ENCODE measurements around the gene OR5M11.
"Not testable (repeated sequence)": the region's sequence is repeated elsewhere in the genome, so short reads cannot be mapped to it uniquely, and the experiment has no call there.

OR5M11 gene

GRCh38 chr11:56543157-56543556 is at the start of gene OR5M11:
Gene OR5M11, minus strand, starts transcription at chr11:56543257. Its CDS starts 0 bp downstream, at chr11:56543257.
- no peak for DNase-seq

GRCh38 chr11:56592088-56592717 is 49.1 kb upstream of the OR5M11 start:
- not testable (repeated sequence) for DNase-seq

- no peak for DNase-seq
These were observed 34.6 kb upstream of the OR5M11 start, which contains the start of gene OR5M10 for GRCh38 chr11:56577621-56578020. Gene OR5M10, minus strand, starts transcription at chr11:56577721. Its CDS starts 0 bp downstream, at chr11:56577721.

DNA sequence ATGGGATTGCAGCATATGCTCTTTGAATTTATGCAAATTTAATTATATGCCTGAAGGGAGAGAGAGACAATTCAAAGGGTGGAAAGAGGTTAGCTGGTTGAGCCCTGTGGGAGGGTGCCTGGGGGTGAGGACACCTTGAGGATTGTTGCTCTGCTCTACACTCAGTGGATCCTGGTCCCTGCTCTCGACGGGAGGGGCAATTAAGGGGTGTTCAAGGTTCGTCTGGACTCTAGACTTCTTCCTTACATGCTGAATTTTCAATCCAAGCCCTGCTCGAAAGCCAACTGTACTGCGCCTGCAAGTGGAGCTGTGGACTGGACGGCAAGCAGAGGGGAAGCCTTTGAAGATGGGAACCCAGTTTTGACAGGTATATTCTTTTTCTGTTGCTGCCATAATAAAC is 15.5 kb upstream of the OR5M11 start:
- no peak for DNase-seq

- not testable (repeated sequence) for DNase-seq
These were observed 11.6 kb upstream of the OR5M11 start for GRCh38 chr11:56554691-56555090.

DNA sequence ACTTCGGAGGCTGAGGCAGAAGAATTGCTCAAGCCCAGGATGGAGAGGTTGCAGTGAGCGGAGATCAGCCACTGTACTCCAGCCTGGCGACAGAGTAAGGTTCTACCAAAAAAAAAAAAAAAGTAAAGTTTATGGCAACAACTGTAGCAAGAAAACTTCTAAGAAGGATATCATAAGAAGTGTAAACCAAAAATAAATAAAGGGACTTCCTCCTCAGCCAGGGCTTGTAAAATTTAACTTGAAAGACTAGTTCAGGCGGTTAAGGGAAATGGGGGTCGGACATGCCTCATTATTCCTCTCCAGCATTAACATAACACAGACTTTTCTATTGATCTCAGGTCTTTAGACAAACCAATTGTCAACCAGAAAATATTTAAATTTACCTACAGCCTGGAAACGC is 2.5 kb upstream of the OR5M11 start:
- no peak for DNase-seq

- no peak for DNase-seq
These were observed 682 bp upstream of the OR5M11 start for GRCh38 chr11:56543739-56544138.

DNA sequence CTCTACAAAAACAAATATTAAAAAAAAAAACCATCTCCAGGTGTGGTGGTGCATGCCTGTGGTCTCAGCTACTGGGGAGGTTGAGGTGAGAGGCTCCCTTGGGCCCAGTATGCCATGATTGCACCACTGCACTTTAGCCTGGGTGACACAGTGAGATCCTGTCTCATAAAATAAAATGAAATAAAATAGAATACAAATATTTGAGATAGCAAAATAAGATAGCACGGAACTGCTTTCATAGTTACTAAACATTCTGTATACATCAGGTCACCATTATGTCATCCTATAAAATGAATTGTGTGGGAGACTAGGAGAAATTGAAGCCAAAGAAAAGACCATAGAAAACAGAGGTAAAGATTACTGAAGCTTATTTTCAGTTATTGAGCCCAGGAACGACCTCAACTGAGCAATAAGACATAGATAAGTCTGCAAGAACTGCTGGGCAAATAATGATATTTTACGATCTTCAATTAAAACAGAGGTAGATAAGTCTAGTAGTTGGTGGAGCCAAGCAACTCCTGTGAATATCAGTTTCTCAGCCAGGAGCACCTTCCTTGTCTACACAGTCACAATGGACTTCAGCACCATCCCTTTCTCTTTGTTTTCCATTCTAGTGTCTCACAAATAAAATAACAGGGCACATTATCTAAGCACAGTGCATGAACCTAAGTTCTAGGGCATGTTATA is 9.9 kb downstream of the OR5M11 start:
- no peak for DNase-seq

DNA sequence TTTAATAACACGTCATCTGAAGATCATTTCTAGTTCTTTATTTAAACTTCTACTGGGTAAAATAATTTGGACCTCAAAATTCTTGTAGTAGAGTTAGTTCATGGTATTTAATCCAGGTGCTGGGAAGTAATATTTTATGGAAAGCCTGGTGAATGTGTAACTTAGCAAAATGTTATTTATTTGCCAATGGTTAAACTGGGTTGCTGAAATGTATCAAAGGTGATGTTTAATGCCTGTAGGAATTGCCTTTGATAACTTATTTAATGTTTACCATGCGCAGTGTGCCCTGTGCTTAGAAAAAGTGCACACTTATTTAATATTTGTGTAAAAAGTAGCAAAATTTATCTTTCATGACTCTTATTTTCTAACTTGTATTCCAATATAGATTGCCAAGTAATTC is 11.2 kb downstream of the OR5M11 start:
- DNase-seq, result no peak

DNA sequence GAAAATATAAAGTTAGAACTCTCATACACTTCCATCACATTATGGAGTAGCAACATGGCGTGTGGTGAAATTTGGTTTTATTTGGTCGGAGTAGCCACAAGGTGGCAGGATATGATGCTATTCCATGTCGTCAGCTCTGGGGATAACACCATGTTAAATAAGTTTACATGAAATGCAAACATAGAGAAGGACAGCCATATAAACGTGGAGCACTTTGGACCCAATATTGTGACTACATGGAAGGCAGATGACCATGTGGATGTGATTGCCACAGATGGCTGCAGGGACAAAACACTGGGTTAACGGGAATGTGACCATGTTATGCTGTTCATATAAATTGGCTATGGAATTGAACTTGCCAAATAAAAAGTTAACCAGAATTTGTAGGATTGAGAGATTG is 21.0 kb downstream of the OR5M11 start:
- no peak for DNase-seq

GRCh38 chr11:56513280-56513679 is 29.8 kb downstream of the OR5M11 start:
- no peak for DNase-seq

GRCh38 chr11:56509439-56509838 is 33.6 kb downstream of the OR5M11 start:
- no peak for DNase-seq

GRCh38 chr11:56497010-56497409 is 46.0 kb downstream of the OR5M11 start:
- no peak for DNase-seq

- no peak for DNase-seq
These were observed 47.9 kb downstream of the OR5M11 start for GRCh38 chr11:56495117-56495516.
